ENCODE results near the gene HTT.

Gene HTT

DNA sequence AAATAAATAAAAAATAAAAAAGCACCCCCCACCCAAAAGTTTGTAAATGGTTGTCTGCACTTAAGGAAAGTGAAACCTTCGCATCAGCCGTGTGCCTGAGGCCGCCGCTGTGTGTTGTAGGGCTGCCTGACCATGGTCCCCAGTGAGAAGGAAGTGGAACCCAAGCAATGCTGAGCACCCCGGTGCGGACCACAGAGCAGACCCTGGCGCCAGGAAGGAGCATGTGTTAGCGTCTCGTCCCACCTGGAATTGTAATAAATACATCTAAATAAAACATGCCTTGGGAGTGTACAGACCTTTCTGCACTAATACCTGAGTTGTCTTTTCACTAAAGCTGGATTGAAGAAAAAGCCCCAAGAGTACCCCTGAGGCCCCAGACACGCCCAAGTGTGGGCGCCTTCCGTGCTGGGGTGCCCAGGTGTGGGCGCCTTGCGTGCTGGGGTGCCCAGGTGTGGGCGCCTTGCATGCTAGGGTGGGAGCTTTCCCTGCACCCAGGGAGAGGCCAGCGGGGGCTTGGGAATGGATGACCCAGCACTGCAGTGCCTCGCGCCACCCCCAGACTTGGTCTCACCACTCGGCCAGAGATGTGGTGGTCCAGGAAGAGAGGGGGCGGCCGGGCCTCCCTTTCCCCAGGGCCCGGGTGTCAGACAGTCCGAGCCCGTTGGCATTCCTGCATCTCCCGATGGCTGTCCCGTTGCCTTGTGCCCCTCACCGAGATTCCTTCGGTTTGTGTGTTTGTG is 33.9 kb upstream of the HTT start:
- TF ChIP-seq CTCF (IDR thresholded peaks at IDR 0.05; ENCODE audit: low read depth, low read length): no peak
- no peak overlapping the region for H3K4me3 ChIP-seq (ENCODE audit: low read depth, low read length)

DNA sequence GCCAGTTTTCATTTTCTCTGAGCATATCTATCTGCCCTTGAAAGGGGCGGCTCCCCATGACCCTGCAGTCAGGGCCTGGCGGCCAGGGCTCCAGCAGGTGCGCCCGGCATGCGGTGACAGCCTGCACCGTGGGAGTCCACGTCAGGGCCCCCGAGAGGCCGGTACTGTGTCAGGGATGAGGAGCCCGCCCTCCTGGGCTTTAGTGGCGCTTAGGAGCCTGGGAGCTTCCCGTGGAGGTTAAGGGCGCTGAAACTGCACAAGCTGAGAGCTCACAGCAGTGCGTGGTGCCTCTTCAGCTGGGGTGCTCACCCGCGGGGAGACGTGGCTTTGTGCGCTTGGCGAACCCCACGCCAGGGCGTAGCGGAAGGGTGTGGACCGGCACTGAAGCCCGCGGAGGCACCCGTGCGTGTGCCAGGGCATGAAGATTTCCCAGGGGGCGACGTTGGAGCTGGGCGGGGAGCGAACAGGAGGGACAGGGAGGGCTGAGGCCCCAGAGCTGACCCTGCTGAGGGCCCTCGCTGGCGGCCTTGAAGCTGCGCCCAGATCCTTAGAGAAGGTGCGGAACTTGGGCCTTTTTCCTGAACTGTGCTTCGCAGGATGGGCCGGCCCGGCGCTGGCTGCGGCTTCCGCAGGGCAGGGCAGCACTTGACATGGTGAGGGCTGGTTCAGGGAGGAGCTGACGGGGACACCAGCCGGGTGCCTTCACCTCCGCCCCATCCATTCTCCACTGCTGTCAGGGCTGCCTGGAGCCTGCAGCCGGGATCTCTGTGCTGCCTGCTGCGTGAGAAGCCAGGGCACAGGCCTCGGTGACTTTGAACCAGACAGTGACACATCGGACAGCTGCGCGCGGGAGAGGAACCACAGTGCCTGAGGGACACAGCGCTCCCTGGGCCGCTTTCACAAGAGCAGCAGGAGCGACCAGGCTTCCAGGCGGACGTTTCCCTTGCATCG is 33.0 kb upstream of the HTT start:
- peak overlapping the region; percentile 52 for H3K4me3 ChIP-seq (ENCODE audit: low read depth, low read length)
- TF ChIP-seq CTCF (IDR thresholded peaks at IDR 0.05; ENCODE audit: low read depth, low read length): no peak

GRCh38 chr4:3042226-3042625 is 32.3 kb upstream of the HTT start:
- peak overlapping the region; percentile 52 for H3K4me3 ChIP-seq (ENCODE audit: low read depth, low read length)

GRCh38 chr4:3043282-3044020 is 31.0 kb upstream of the HTT start:
- no peak for TF ChIP-seq CTCF (IDR thresholded peaks at IDR 0.05; ENCODE audit: low read depth, low read length)
- no peak overlapping the region for H3K4me3 ChIP-seq (ENCODE audit: low read depth, low read length)

More at GRCh38 chr4:3042226-3042625, 32.3 kb upstream of the HTT start:
- no peak for TF ChIP-seq CTCF (IDR thresholded peaks at IDR 0.05; ENCODE audit: low read depth, low read length)

GRCh38 chr4:3044870-3045819 is 29.3 kb upstream of the HTT start:
- no peak overlapping the region for H3K4me3 ChIP-seq (ENCODE audit: low read depth, low read length)
- no peak for TF ChIP-seq CTCF (IDR thresholded peaks at IDR 0.05; ENCODE audit: low read depth, low read length)

GRCh38 chr4:3046162-3046561 is 28.3 kb upstream of the HTT start:
- no peak for TF ChIP-seq CTCF (IDR thresholded peaks at IDR 0.05; ENCODE audit: low read depth, low read length)
- no peak overlapping the region for H3K4me3 ChIP-seq (ENCODE audit: low read depth, low read length)

Measured in WI38 (cell line).